A673 (cell line): ENCODE results near the gene DNMBP.

Experiments
- CTCF ChIP-seq: fragments of 300-800, 200-600 bp; sonication (generic); conservative IDR thresholded peaks from 2 replicates; pipeline ENCODE4 v1.5.1; 2017; ENCODE audit warnings: low read depth, mild to moderate bottlenecking, antibody characterized with exemption, low read length, moderate library complexity, mixed read lengths
- EZH2 ChIP-seq: fragments of 200-600 bp; sonication (generic); IDR thresholded peaks from 2 replicates; pipeline ENCODE4 v1.6.1; 2017; ENCODE audit warnings: borderline replicate concordance, low read depth, mild to moderate bottlenecking, mixed read lengths, antibody characterized with exemption, low read length; ENCODE audit not compliant: poor library complexity, severe bottlenecking

GRCh38 chr10:99973190-99973589 lies 36.6 kb downstream of the DNMBP start:
- TF ChIP-seq CTCF (peak; percentile 56), EZH2 (no peak)
